SU-DHL-6 (cell line): Measurements from ENCODE around the gene ITIH5.

Experiments used
- CTCF ChIP-seq: fragments of 200-600 bp; sonication (generic); IDR thresholded peaks from one replicate; pipeline ENCODE4 v1.5.1; 2017; ENCODE audit warnings: antibody characterized with exemption, mild to moderate bottlenecking, low read length, moderate library complexity; ENCODE audit not compliant: insufficient read depth, poor library complexity, severe bottlenecking
- EZH2phosphoT487 ChIP-seq: fragments of 200-600 bp; sonication (generic), shearing (Covaris generic); conservative IDR thresholded peaks from 2 replicates; pipeline ENCODE4 v1.6.1; 2018; ENCODE audit warnings: mild to moderate bottlenecking, antibody characterized with exemption, low read length, moderate library complexity, mixed read lengths

- no peak for TF ChIP-seq CTCF
- no peak for TF ChIP-seq EZH2phosphoT487
Observed at GRCh38 chr10:7547829-7548228, 118.9 kb downstream of the ITIH5 start.
